B cell (primary cell): ENCODE data around the gene TRAPPC8. TPM values are rescaled to one million over a fixed set of nuclear protein-coding genes. Genes with fewer than 3 reads are reported as not detected.

Source experiments
- ATAC-seq: fragments of 200-7000 bp; cut with Tn5 transposase; one replicate; pipeline ENCODE4 v1.10.0; 2021; ENCODE audit warnings: low read depth, mild to moderate bottlenecking, moderate number of reproducible peaks, moderate library complexity
- CTCF ChIA-PET: fragments of 350-600 bp; sonication (Branson Sonifier 250); formaldehyde crosslinking; loops from one replicate; lab custom pipeline; 2021; ENCODE audit warnings: antibody characterized with exemption, inconsistent platforms; lab: Charles Lee
- POLR2A ChIA-PET: fragments of 350-600 bp; sonication (Branson Sonifier 250); formaldehyde crosslinking; loops from one replicate; lab custom pipeline; 2021; ENCODE audit warnings: antibody characterized with exemption; lab: Charles Lee
- DNase-seq: peaks from one replicate; pipeline ENCODE4 v3.0.0; 2013
- H2AFZ ChIP-seq: 2 replicates; pipeline ENCODE4 v1.6.1; 2012; ENCODE audit warnings: mild to moderate bottlenecking, low read depth, low read length; ENCODE audit not compliant: insufficient read depth, poor library complexity, severe bottlenecking
- H3K27ac ChIP-seq, 2 donors: 1 replicate in 1 of 2; 2 replicates in 1 of 2; pipeline ENCODE4 v1.5.1; 2012 to 2013; ENCODE audit warnings: low read length in 2 of 2, mild to moderate bottlenecking in 2 of 2, moderate library complexity in 1 of 2
- H3K27me3 ChIP-seq, 4 experiments: fragments of 200-600 bp in 1 of 4; sonication (generic) in 1 of 4; replicated peaks in 1 of 4; 1 replicate in 2 of 4; 2 replicates in 2 of 4; pipeline versions ENCODE4 v1.6.1 to v1.7.0; 2013 to 2016; ENCODE audit warnings: low read length in 3 of 4, mild to moderate bottlenecking in 2 of 4, mixed read lengths in 1 of 4, moderate library complexity in 1 of 4; ENCODE audit not compliant: insufficient read depth in 4 of 4, control insufficient read depth in 3 of 4; ENCODE audit errors: control extremely low read depth in 1 of 4
- H3K36me3 ChIP-seq, 2 experiments: replicated peaks in 1 of 2; 1 replicate in 1 of 2; 2 replicates in 1 of 2; pipeline versions ENCODE4 v1.6.1 to v1.7.1; 2013; ENCODE audit warnings: low read length in 1 of 2; ENCODE audit not compliant: insufficient read depth in 2 of 2, control insufficient read depth in 1 of 2; ENCODE audit errors: control extremely low read depth in 1 of 2, extremely low read depth in 1 of 2
- H3K4me1 ChIP-seq, 2 donors: fragments of 200-600 bp in 1 of 2; sonication (generic) in 1 of 2; 1 replicate in 1 of 2; 2 replicates in 1 of 2; pipeline versions ENCODE4 v1.5.1 to v1.6.1; 2013 to 2017; ENCODE audit warnings: low read length in 2 of 2; ENCODE audit not compliant: control insufficient read depth in 2 of 2, insufficient read depth in 2 of 2
- H3K4me2 ChIP-seq: replicated peaks from 2 replicates; pipeline ENCODE3; 2012; ENCODE audit warnings: mild to moderate bottlenecking, low read depth, low read length; ENCODE audit not compliant: poor library complexity, severe bottlenecking
- H3K4me3 ChIP-seq, 5 experiments: fragments of 200-600 bp in 1 of 5; sonication (generic) in 1 of 5; 1 replicate in 3 of 5; 2 replicates in 2 of 5; pipeline versions ENCODE4 v1.5.1 to v1.7.0; 2011 to 2016; ENCODE audit warnings: low read length in 4 of 5, mild to moderate bottlenecking in 4 of 5, low read depth in 2 of 5, control low read depth in 1 of 5, moderate library complexity in 1 of 5; ENCODE audit not compliant: insufficient read depth in 1 of 5; ENCODE audit errors: control extremely low read depth in 1 of 5, extremely low read depth in 1 of 5
- H3K79me2 ChIP-seq: fragments of 200-600 bp; sonication (generic); one replicate; pipeline ENCODE4 v1.6.0; 2016; ENCODE audit warnings: low read length; ENCODE audit not compliant: control insufficient read depth, insufficient read depth
- H3K9ac ChIP-seq: fragments of 200-600 bp; sonication (generic); 2 replicates; pipeline ENCODE4 v1.6.1; 2017; ENCODE audit warnings: mild to moderate bottlenecking, low read length, moderate library complexity
- H3K9me3 ChIP-seq, 3 donors: one replicate each; pipeline versions ENCODE4 v1.6.1 to v1.7.1; 2013; ENCODE audit warnings: low read length in 2 of 3; ENCODE audit not compliant: control insufficient read depth in 2 of 3, insufficient read depth in 1 of 3; ENCODE audit errors: control extremely low read depth in 1 of 3
- H4K20me1 ChIP-seq: 2 replicates; pipeline ENCODE4 v1.6.0; 2012; ENCODE audit warnings: mild to moderate bottlenecking, low read length; ENCODE audit not compliant: insufficient read depth, control insufficient read depth, poor library complexity, severe bottlenecking
- H3K27ac Mint-ChIP-seq: one replicate; pipeline ENCODE4 v1.8.0; 2021; ENCODE audit warnings: mixed read lengths
- H3K27me3 Mint-ChIP-seq: one replicate; pipeline ENCODE4 v1.8.0; 2021; ENCODE audit warnings: mixed read lengths
- H3K4me1 Mint-ChIP-seq: one replicate; pipeline ENCODE4 v1.8.0; 2021; ENCODE audit warnings: mixed read lengths
- H3K4me3 Mint-ChIP-seq: one replicate; pipeline ENCODE4 v1.8.0; 2021; ENCODE audit warnings: mixed read lengths
- H3K9me3 Mint-ChIP-seq: one replicate; pipeline ENCODE4 v1.8.0; 2022; ENCODE audit warnings: mixed read lengths; ENCODE audit not compliant: insufficient read depth
- EZH2 ChIP-seq: IDR thresholded peaks from 2 replicates; pipeline ENCODE4 v1.6.1; 2012; ENCODE audit warnings: borderline replicate concordance, low read depth, mild to moderate bottlenecking, moderate library complexity, low read length; ENCODE audit not compliant: insufficient read depth, poor library complexity, severe bottlenecking
- WGBS: methylation state at CpG from one replicate; pipeline ENCODE4 v1.1.5; 2013; ENCODE audit warnings: missing lambda C conversion rate; ENCODE audit not compliant: insufficient coverage; 5-methylcytosine and 5-hydroxymethylcytosine counted together
- intact Hi-C: fragments of 100-400 bp; cut with micrococcal nuclease; formaldehyde crosslinking; loops from one replicate; pipeline ENCODE4 v1.10.0; 2022
- polyA plus RNA-seq: library from polyadenylated mRNA; depleted of rRNA; stranded (reverse); fragments of >200 nt; gene quantifications from 2 replicates; pipeline ENCODE4 v1.2.3, GENCODE V29; 2012
- total RNA-seq, 2 donors: library from RNA; stranded (reverse); fragments of 120-200 nt in 1 of 2; gene quantifications; 1 replicate in 1 of 2; 2 replicates in 1 of 2; pipeline versions ENCODE4 v1.2.3 to v1.2.4, GENCODE V29; 2013 to 2022
- TF ChIP-seq, protein P1 (sequence below): fragments of 200-600 bp; IDR thresholded peaks from one replicate; pipeline ENCODE4 v1.8.0; 2022; ENCODE audit warnings: antibody characterized with exemption, mild to moderate bottlenecking

The TRAPPC8 gene
- total and polyA plus RNA-seq, 2 donors (not counting 1 experiment from before 2014, with no cell fraction given) = 53.6 to 95.5 TPM

DNA sequence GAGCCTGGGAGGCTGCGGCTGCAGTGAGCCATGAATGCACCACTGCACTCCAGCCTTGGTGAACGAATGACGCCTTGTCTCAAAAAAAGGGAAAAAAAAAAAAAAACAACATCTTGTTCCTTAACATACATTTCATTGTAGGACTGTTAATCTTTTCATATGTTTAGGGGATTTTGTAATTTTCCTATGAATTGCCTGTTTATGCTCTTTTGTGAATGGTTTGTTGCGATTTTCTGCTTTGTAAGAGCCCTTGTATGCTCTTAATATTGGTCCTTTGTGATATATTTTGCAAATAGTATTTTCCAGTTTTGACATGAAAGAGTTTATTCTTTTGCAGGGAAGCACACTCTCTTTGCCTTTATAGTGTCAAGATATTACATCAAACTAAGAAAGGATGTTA, 50.0 kb downstream of the TRAPPC8 start:
- H3K4me2 ChIP-seq = no peak overlapping the region
- no peak overlapping the region for H3K9ac ChIP-seq
- WGBS = 100% methylated on average over 1 of the region's 4 CpGs
- no peak overlapping the region for H3K27ac Mint-ChIP-seq
- ATAC-seq = no peak
- CTCF ChIA-PET = interaction anchor here (1.6 kb wide), 1 partner anchor 73 kb away, joined by 4 read pairs; no protein-coding TSS in a partner anchor
- H3K27ac ChIP-seq = no peak overlapping the region
- H3K4me3 ChIP-seq = no peak overlapping the region
- H3K4me1 ChIP-seq = no peaks in the 10 kb centered on the region
- no peaks in the 10 kb centered on the region for H3K79me2 ChIP-seq
- H3K4me3 Mint-ChIP-seq = no peak overlapping the region
- TF ChIP-seq, protein P1, sequence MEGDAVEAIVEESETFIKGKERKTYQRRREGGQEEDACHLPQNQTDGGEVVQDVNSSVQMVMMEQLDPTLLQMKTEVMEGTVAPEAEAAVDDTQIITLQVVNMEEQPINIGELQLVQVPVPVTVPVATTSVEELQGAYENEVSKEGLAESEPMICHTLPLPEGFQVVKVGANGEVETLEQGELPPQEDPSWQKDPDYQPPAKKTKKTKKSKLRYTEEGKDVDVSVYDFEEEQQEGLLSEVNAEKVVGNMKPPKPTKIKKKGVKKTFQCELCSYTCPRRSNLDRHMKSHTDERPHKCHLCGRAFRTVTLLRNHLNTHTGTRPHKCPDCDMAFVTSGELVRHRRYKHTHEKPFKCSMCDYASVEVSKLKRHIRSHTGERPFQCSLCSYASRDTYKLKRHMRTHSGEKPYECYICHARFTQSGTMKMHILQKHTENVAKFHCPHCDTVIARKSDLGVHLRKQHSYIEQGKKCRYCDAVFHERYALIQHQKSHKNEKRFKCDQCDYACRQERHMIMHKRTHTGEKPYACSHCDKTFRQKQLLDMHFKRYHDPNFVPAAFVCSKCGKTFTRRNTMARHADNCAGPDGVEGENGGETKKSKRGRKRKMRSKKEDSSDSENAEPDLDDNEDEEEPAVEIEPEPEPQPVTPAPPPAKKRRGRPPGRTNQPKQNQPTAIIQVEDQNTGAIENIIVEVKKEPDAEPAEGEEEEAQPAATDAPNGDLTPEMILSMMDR = no peak
- no peak for TF ChIP-seq EZH2
- H3K27me3 Mint-ChIP-seq = no peaks in the 10 kb centered on the region
- DNase-seq = no peak
- no peak overlapping the region for H2AFZ ChIP-seq
- intact Hi-C loops = loop anchor here (10.0 kb wide), 1 partner anchor 62 kb away; no protein-coding TSS in a partner anchor
- H3K9me3 ChIP-seq = no peaks in the 10 kb centered on the region
- H3K9me3 Mint-ChIP-seq = peaks cover 3% of the 10 kb centered on the region
- peaks cover 8 to 62% of the 10 kb centered on the region in 2 experiments for H3K36me3 ChIP-seq
- H4K20me1 ChIP-seq = no peaks in the 10 kb centered on the region
- H3K4me1 Mint-ChIP-seq = no peaks in the 10 kb centered on the region
- H3K27me3 ChIP-seq = no peaks in the 10 kb centered on the region
- POLR2A ChIA-PET = no interaction called here

DNA sequence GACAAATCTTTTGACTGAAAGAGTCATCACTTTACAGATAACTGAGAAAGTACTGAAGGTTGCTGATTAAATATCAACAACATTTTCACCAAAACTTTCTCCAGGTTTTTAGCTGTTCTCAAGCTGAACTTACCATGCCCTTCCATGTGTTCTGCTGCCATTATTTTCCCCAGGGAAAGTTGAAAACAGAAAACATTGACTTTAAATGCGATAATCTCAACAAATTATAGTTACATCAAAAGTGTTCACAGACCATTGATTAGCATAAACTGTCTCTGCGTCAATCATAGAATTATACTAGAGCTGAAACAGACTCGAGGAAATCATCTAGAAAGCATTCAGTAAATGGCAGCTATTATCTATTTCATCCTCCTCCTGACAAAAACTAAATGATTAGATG, 51.4 kb downstream of the TRAPPC8 start:
- no peak for ATAC-seq
- H3K4me3 Mint-ChIP-seq = no peak overlapping the region
- H3K36me3 ChIP-seq = peaks cover 13 to 57% of the 10 kb centered on the region in 2 experiments

More for the DNA sequence above, 51.4 kb downstream of the TRAPPC8 start:
- peaks cover 3% of the 10 kb centered on the region for H3K9me3 Mint-ChIP-seq
- no CpG with 5 or more reads among the region's 3 CpGs for WGBS
- no peak for DNase-seq
- Histone ChIP-seq H3K4me1 (no peaks in the 10 kb centered on the region), H3K27me3 (no peaks in the 10 kb centered on the region), H2AFZ (no peak overlapping the region), H3K27ac (no peak overlapping the region), H3K9me3 (no peaks in the 10 kb centered on the region), H4K20me1 (no peaks in the 10 kb centered on the region), H3K9ac (no peak overlapping the region), H3K4me3 (no peak overlapping the region), H3K79me2 (peaks cover 6% of the 10 kb centered on the region), H3K4me2 (no peak overlapping the region)
- H3K4me1 Mint-ChIP-seq = no peaks in the 10 kb centered on the region
- intact Hi-C loops = loop anchor here (10.0 kb wide), 1 partner anchor 63 kb away; no protein-coding TSS in a partner anchor
- POLR2A ChIA-PET = no interaction called here
- H3K27ac Mint-ChIP-seq = no peak overlapping the region
- CTCF ChIA-PET = interaction anchor here (0.9 to 1.6 kb wide), 2 partner anchors 71 to 86 kb away, joined by 3 to 4 read pairs; no protein-coding TSS in a partner anchor
- TF ChIP-seq EZH2 = no peak
- TF ChIP-seq, protein P1 = no peak
- no peaks in the 10 kb centered on the region for H3K27me3 Mint-ChIP-seq
